ENCODE data around the gene ENO4. TPM values are rescaled to one million over a fixed set of nuclear protein-coding genes. Genes with fewer than 3 reads are reported as not detected.

ENO4 gene
- total RNA-seq, 1 donor from 2014 or later = 0.70 TPM

- H3K4me3 Mint-ChIP-seq (ENCODE audit: unreplicated experiment) = no peak overlapping the region
- no peaks in the 10 kb centered on the region for H3K27me3 Mint-ChIP-seq (ENCODE audit: unreplicated experiment)
- H3K9me3 Mint-ChIP-seq (ENCODE audit: unreplicated experiment) = peaks cover 7% of the 10 kb centered on the region
- TF ChIP-seq CTCF (IDR thresholded peaks at IDR 0.05) = no peak
- no peak for DNase-seq (ENCODE audit: extremely low spot score, unreplicated experiment)
- H3K4me1 Mint-ChIP-seq (ENCODE audit: unreplicated experiment) = peaks cover 7% of the 10 kb centered on the region
- H3K27ac Mint-ChIP-seq (ENCODE audit: unreplicated experiment) = no peak overlapping the region
- no peaks in the 10 kb centered on the region for H3K36me3 Mint-ChIP-seq (ENCODE audit: unreplicated experiment)
Measured at GRCh38 chr10:116853701-116854100, 4.4 kb downstream of the ENO4 start.

GRCh38 chr10:116857156-116857555 lies 7.9 kb downstream of the ENO4 start:
- H3K36me3 Mint-ChIP-seq (ENCODE audit: unreplicated experiment) = no peaks in the 10 kb centered on the region
- no peaks in the 10 kb centered on the region for H3K27me3 Mint-ChIP-seq (ENCODE audit: unreplicated experiment)
- H3K9me3 Mint-ChIP-seq (ENCODE audit: unreplicated experiment) = peaks cover 7% of the 10 kb centered on the region
- no peaks in the 10 kb centered on the region for H3K4me1 Mint-ChIP-seq (ENCODE audit: unreplicated experiment)
- DNase-seq (ENCODE audit: extremely low spot score, unreplicated experiment) = no peak
- no peak overlapping the region for H3K4me3 Mint-ChIP-seq (ENCODE audit: unreplicated experiment)
- H3K27ac Mint-ChIP-seq (ENCODE audit: unreplicated experiment) = no peak overlapping the region
- no peak for TF ChIP-seq CTCF (IDR thresholded peaks at IDR 0.05)

GRCh38 chr10:116861796-116862195 lies 12.5 kb downstream of the ENO4 start:
- Mint-ChIP-seq H3K27me3 (ENCODE audit: unreplicated experiment) (no peaks in the 10 kb centered on the region), H3K4me1 (ENCODE audit: unreplicated experiment) (no peaks in the 10 kb centered on the region), H3K4me3 (ENCODE audit: unreplicated experiment) (no peak overlapping the region), H3K27ac (ENCODE audit: unreplicated experiment) (no peak overlapping the region), H3K9me3 (ENCODE audit: unreplicated experiment) (peaks cover 7% of the 10 kb centered on the region), H3K36me3 (ENCODE audit: unreplicated experiment) (no peaks in the 10 kb centered on the region)
- TF ChIP-seq CTCF (IDR thresholded peaks at IDR 0.05) = no peak
- no peak for DNase-seq (ENCODE audit: extremely low spot score, unreplicated experiment)

GRCh38 chr10:116864436-116864835 lies 15.1 kb downstream of the ENO4 start:
- H3K27me3 Mint-ChIP-seq (ENCODE audit: unreplicated experiment) = no peaks in the 10 kb centered on the region
- H3K4me1 Mint-ChIP-seq (ENCODE audit: unreplicated experiment) = no peaks in the 10 kb centered on the region
- H3K4me3 Mint-ChIP-seq (ENCODE audit: unreplicated experiment) = no peak overlapping the region
- DNase-seq (ENCODE audit: extremely low spot score, unreplicated experiment) = no peak
- TF ChIP-seq CTCF (IDR thresholded peaks at IDR 0.05) = no peak
- H3K9me3 Mint-ChIP-seq (ENCODE audit: unreplicated experiment) = no peaks in the 10 kb centered on the region
- H3K27ac Mint-ChIP-seq (ENCODE audit: unreplicated experiment) = no peak overlapping the region
- H3K36me3 Mint-ChIP-seq (ENCODE audit: unreplicated experiment) = no peaks in the 10 kb centered on the region

GRCh38 chr10:116866066-116866465 lies 16.8 kb downstream of the ENO4 start:
- no peaks in the 10 kb centered on the region for H3K36me3 Mint-ChIP-seq (ENCODE audit: unreplicated experiment)
- no peaks in the 10 kb centered on the region for H3K4me1 Mint-ChIP-seq (ENCODE audit: unreplicated experiment)
- no peak for DNase-seq (ENCODE audit: extremely low spot score, unreplicated experiment)
- H3K27ac Mint-ChIP-seq (ENCODE audit: unreplicated experiment) = no peak overlapping the region
- peaks cover 7% of the 10 kb centered on the region for H3K27me3 Mint-ChIP-seq (ENCODE audit: unreplicated experiment)
- H3K4me3 Mint-ChIP-seq (ENCODE audit: unreplicated experiment) = no peak overlapping the region
- TF ChIP-seq CTCF (IDR thresholded peaks at IDR 0.05) = no peak
- H3K9me3 Mint-ChIP-seq (ENCODE audit: unreplicated experiment) = no peaks in the 10 kb centered on the region

All from osteocyte (in vitro differentiated cells).